Mesothelial cell of epicardium (in vitro differentiated cells): ENCODE data around the gene GPN1. TPM values are rescaled to one million over a fixed set of nuclear protein-coding genes. Genes with fewer than 3 reads are reported as not detected.

Source experiments
- DNase-seq, 2 experiments: peaks; one replicate each; pipeline ENCODE4 v3.0.0; 2021; ENCODE audit warnings: low spot score in 2 of 2; ENCODE audit not compliant: unreplicated experiment in 2 of 2
- H3K27ac Mint-ChIP-seq: 2 replicates; pipeline ENCODE4 v1.8.0; 2021; ENCODE audit warnings: mixed read lengths
- H3K27me3 Mint-ChIP-seq: 2 replicates; pipeline ENCODE4 v1.8.0; 2021; ENCODE audit warnings: low read depth, mixed read lengths
- H3K36me3 Mint-ChIP-seq: 2 replicates; pipeline ENCODE4 v1.8.0; 2021; ENCODE audit warnings: mixed read lengths
- H3K4me1 Mint-ChIP-seq: 2 replicates; pipeline ENCODE4 v1.8.0; 2021; ENCODE audit warnings: mixed read lengths
- H3K4me3 Mint-ChIP-seq: 2 replicates; pipeline ENCODE4 v1.8.0; 2021; ENCODE audit warnings: mild to moderate bottlenecking, moderate library complexity, mixed read lengths
- H3K9me3 Mint-ChIP-seq: 2 replicates; pipeline ENCODE4 v1.8.0; 2021; ENCODE audit warnings: mixed read lengths
- total RNA-seq: library from RNA; stranded (reverse); gene quantifications from 3 replicates; pipeline ENCODE4 v1.2.1, GENCODE V29; 2021
- TF ChIP-seq, protein P1 (sequence below): fragments of 200-600 bp; sonication (generic); IDR thresholded peaks from one replicate; pipeline ENCODE4 v1.5.0; 2021; ENCODE audit warnings: antibody characterized with exemption; ENCODE audit not compliant: unreplicated experiment

Gene GPN1
- total RNA-seq, 1 donor from 2014 or later = 32.4 TPM

DNA sequence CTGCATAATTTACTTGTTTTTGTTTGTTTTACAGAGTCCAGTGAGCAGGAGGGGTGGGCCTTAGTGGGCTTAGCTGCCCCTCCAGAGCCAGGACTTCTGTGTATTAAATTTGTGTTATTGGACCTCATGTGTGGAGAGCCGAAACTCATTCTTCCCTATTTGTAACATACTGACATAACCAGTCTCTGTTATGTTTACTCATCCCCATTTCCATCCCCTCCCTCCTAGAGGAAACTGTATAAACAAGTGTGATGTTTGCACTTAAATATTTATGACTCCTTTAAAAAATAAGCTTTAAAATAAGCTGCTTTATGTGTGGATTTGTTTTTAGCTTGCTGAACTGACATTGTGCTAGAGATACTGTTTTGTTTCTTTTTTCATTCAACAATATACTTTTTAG is 32.2 kb upstream of the GPN1 start:
- Mint-ChIP-seq H3K27ac (no peak overlapping the region), H3K4me1 (no peaks in the 10 kb centered on the region), H3K9me3 (peaks cover 28% of the 10 kb centered on the region), H3K36me3 (peaks cover 55% of the 10 kb centered on the region), H3K4me3 (no peak overlapping the region), H3K27me3 (no peaks in the 10 kb centered on the region)
- DNase-seq = no peak
- TF ChIP-seq, protein P1, sequence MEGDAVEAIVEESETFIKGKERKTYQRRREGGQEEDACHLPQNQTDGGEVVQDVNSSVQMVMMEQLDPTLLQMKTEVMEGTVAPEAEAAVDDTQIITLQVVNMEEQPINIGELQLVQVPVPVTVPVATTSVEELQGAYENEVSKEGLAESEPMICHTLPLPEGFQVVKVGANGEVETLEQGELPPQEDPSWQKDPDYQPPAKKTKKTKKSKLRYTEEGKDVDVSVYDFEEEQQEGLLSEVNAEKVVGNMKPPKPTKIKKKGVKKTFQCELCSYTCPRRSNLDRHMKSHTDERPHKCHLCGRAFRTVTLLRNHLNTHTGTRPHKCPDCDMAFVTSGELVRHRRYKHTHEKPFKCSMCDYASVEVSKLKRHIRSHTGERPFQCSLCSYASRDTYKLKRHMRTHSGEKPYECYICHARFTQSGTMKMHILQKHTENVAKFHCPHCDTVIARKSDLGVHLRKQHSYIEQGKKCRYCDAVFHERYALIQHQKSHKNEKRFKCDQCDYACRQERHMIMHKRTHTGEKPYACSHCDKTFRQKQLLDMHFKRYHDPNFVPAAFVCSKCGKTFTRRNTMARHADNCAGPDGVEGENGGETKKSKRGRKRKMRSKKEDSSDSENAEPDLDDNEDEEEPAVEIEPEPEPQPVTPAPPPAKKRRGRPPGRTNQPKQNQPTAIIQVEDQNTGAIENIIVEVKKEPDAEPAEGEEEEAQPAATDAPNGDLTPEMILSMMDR = no peak

DNA sequence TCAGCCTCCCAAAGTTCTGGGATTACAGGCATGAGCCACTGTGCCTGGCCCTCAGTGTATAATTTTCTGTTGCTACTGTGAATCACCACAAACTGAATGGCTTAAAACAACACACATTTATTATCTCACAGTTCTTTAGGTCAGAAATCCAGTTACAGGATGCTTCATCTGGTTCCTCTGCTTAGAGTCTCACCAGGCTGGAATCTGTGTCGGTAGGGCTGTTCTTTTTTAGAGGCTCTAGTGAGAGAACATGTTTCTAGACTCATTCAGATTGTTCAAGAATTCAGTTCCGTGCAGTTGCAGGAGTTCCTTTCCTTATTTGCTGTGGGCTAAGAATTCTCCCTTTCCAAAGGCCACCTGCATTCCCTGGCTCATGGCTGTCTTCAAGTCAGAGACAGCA is 22.2 kb upstream of the GPN1 start:
- Mint-ChIP-seq H3K27ac (no peak overlapping the region), H3K9me3 (no peaks in the 10 kb centered on the region), H3K4me3 (no peak overlapping the region), H3K36me3 (peaks cover 52% of the 10 kb centered on the region), H3K4me1 (no peaks in the 10 kb centered on the region), H3K27me3 (no peaks in the 10 kb centered on the region)
- DNase-seq = no peak
- TF ChIP-seq, protein P1 = no peak

DNA sequence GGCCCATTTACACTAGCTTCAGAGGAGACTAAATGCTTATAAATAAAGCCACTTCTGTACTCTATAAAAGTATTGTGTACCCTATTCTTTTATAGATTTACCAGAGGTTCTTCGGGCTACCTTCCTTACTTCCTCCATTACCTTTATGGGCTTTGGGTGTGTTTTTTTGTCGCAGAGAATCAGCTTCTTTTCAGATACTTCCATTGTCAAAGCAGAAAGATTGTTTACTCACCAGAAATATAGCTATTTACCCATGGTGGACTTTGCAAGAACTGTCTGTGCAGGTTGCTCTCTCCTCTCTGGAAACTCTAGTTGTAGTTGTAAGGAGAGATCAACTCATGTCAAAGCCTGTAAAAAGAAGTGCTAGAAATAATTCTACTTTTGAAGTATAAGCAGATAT is 14.9 kb upstream of the GPN1 start:
- H3K27me3 Mint-ChIP-seq = no peaks in the 10 kb centered on the region
- TF ChIP-seq, protein P1 = no peak
- no peak for DNase-seq
- no peak overlapping the region for H3K27ac Mint-ChIP-seq
- H3K36me3 Mint-ChIP-seq = peaks cover 42% of the 10 kb centered on the region
- no peaks in the 10 kb centered on the region for H3K9me3 Mint-ChIP-seq
- H3K4me1 Mint-ChIP-seq = no peaks in the 10 kb centered on the region
- H3K4me3 Mint-ChIP-seq = no peak overlapping the region

- no peaks in the 10 kb centered on the region for H3K27me3 Mint-ChIP-seq
- H3K4me1 Mint-ChIP-seq = no peaks in the 10 kb centered on the region
- no peak for DNase-seq
- H3K36me3 Mint-ChIP-seq = peaks cover 46% of the 10 kb centered on the region
- TF ChIP-seq, protein P1 = no peak
- H3K27ac Mint-ChIP-seq = no peak overlapping the region
- H3K4me3 Mint-ChIP-seq = no peak overlapping the region
- H3K9me3 Mint-ChIP-seq = no peaks in the 10 kb centered on the region
Observed at GRCh38 chr2:27615316-27615715, 13.5 kb upstream of the GPN1 start.

DNA sequence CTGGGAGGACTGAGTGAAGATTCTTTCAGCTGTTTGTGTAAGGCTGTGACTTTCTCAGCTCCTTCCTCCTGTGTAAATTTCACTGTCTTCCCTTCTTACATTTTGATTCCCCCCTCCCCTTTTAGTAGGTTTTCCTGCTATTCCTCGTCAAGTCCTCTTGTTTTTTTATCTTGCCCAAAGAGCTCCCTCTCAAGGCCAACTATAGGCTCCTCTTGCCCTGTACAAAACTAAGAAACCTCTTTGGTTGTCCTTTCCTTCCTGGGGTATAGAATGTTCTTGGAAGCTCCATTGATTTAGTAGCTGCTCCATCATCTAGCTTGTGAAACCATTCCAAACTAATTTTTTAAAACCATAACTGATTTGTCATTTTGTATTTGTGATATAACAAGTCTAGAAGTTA is 7.3 kb upstream of the GPN1 start:
- peaks cover 18% of the 10 kb centered on the region for H3K4me1 Mint-ChIP-seq
- H3K36me3 Mint-ChIP-seq = peaks cover 36% of the 10 kb centered on the region
- H3K27me3 Mint-ChIP-seq = no peaks in the 10 kb centered on the region
- no peak overlapping the region for H3K4me3 Mint-ChIP-seq
- H3K9me3 Mint-ChIP-seq = no peaks in the 10 kb centered on the region
- TF ChIP-seq, protein P1 = no peak
- no peak for DNase-seq
- peak overlapping the region; percentile 82 for H3K27ac Mint-ChIP-seq

DNA sequence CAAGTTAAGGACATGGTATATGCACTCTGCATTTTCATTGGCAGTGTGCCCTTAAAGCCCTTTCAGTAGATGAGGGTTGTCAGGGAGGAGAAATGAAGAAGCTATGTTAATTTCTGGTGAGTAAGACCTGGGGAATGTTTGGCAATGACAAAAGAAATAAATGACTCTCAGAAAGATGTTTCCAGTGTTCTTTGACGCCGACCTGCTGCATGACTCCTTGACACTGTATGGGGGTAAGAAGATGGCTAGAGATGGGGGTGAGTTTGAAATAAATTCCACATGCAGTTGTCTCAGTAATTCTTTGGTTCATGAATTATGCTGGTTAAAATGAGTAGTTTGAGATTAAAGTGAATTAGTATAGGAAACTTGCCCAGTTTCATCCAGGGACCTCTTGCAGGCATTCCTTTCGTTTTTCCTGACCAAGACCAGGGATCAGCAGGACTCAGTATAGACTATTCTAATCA is 5.9 kb upstream of the GPN1 start:
- H3K27me3 Mint-ChIP-seq = no peaks in the 10 kb centered on the region
- no peak overlapping the region for H3K4me3 Mint-ChIP-seq
- DNase-seq = no peak

More for the DNA sequence above, 5.9 kb upstream of the GPN1 start:
- TF ChIP-seq, protein P1 = no peak
- H3K36me3 Mint-ChIP-seq = peaks cover 28% of the 10 kb centered on the region
- peaks cover 26% of the 10 kb centered on the region for H3K4me1 Mint-ChIP-seq
- no peaks in the 10 kb centered on the region for H3K9me3 Mint-ChIP-seq
- H3K27ac Mint-ChIP-seq = peak overlapping the region; percentile 82
